ENCODE measurements around the gene MAP1LC3A.

DNA sequence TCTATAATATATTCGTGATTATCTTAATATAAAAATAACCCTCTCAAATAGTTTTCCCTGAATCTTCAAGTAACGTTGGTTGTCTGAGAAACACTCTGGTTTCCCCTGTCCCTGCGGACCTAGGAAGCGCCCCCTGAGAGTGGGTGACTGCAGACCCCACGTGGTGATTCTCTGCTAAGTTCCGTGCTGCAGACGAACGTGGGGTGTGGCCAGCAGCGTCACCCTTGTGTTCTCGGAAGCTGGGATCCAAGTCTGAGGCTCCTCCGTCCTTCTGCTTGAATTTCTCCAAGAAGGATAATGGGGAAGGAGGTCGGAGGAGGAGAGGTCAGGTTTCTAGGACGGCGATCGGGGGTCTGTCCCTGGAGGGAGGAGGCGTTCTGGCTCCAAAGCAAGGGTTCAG, 16.6 kb upstream of the MAP1LC3A start:
- TF ChIP-seq, protein P1, sequence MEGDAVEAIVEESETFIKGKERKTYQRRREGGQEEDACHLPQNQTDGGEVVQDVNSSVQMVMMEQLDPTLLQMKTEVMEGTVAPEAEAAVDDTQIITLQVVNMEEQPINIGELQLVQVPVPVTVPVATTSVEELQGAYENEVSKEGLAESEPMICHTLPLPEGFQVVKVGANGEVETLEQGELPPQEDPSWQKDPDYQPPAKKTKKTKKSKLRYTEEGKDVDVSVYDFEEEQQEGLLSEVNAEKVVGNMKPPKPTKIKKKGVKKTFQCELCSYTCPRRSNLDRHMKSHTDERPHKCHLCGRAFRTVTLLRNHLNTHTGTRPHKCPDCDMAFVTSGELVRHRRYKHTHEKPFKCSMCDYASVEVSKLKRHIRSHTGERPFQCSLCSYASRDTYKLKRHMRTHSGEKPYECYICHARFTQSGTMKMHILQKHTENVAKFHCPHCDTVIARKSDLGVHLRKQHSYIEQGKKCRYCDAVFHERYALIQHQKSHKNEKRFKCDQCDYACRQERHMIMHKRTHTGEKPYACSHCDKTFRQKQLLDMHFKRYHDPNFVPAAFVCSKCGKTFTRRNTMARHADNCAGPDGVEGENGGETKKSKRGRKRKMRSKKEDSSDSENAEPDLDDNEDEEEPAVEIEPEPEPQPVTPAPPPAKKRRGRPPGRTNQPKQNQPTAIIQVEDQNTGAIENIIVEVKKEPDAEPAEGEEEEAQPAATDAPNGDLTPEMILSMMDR (IDR thresholded peaks at IDR 0.05) = no peak
- no peak for TF ChIP-seq EZH2phosphoT487 (IDR thresholded peaks at IDR 0.05)

Data from neural progenitor cell (in vitro differentiated cells).